Raji (cell line): Measurements from ENCODE around the gene LEKR1.

ENCODE experiments used
- POLR2A ChIP-seq: IDR thresholded peaks from 2 replicates; pipeline ENCODE4 v1.6.1; 2011; ENCODE audit warnings: low read depth, low read length, control low read depth; ENCODE audit not compliant: insufficient read depth

LEKR1 gene

DNA sequence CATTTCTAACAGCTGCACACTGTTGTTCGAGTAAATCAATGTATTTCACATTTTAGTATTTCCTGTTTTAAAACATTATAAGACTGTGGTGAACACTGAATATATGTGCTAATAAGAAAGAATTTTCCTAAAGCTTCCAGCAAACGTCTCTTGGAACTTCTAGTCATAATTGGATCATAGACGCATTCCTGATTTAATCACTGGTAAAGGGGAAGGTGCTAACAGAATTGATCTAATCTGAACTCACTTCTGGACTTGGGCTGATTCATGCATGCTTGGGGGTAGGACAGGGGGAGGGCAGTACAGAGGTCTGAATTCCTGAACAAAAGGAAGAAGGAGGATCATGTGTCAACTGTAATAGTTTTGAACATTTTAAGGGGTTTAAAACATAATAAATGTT lies 7.3 kb upstream of the LEKR1 start:
- no peak for TF ChIP-seq POLR2A

DNA sequence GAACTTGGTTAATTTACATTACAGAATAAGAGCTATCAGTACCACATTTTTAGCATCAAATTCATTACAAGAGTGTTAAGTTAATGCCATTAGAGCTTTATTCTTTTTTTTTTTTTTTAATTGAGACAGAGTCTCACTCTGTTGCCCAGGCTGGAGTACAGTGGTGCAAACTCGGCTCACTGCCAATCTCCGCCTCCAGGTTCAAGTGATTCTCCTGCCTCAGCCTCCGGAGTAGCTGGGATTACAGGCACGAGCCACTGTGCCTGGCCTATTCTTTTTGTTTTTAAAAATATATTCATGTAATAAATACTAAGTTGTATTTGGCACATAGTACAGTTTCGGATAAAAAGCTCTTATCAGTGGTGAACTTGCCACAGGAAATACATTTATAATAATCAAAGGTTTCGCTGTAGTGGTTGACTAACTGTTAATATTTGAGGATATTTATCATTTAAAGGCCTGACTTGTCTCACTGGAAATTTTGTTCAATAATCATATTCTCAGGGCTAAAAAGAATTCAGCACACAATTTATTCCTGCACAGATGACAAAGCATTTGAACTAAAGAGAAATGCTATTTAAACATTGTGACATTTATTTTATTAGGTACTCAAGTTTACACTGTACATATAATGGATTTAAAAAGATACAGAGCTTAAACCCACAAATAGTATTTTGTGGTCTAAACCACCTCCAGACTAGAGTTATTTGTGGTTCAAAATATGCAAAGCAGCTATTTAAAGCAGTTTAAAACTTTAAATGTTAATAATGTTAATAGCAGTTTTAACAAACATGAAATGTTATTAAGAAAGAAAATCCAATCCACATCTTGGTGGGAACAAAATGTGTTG lies 6.1 kb upstream of the LEKR1 start:
- TF ChIP-seq POLR2A = no peak

DNA sequence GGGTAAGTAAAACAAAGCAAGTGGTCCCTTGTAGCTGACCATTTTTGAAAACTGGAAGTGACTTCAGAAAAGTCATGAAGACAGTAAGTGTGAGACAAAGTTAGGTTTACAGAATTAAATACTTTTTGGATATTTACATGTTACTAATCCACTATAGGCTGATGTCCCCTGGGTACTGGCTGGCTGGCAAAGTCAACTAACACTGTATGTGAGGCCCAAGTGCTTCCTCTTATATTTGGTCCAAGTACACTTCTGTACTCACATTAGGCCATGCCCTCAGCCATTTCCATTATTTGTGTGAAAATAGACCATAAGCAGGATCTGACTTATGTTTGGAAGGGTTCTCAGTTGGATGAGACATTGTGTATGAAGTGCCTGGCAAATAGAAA lies 5.5 kb upstream of the LEKR1 start:
- TF ChIP-seq POLR2A = 0 out of 2 replicates have a peak, but pooled peaks have one; percentile 25

DNA sequence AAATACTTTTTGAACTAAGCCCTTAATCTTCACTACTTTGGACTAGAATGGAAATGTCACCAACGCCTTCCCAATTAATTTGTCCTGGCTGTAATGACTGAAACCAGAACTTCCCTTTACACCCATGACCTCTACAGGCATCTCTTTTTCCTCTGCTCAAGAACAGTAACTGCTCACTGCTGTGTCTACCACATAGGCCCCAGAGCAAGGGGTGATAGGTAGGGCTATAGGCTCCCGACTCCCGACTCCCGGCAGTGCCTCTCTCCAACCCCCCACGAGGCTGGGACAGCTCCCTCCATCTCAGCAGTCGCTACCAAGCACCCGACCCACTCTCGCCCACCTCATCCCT lies 384 bp upstream of the LEKR1 start:
- no peak; the same call in 1 of the 2 replicates for TF ChIP-seq POLR2A

DNA sequence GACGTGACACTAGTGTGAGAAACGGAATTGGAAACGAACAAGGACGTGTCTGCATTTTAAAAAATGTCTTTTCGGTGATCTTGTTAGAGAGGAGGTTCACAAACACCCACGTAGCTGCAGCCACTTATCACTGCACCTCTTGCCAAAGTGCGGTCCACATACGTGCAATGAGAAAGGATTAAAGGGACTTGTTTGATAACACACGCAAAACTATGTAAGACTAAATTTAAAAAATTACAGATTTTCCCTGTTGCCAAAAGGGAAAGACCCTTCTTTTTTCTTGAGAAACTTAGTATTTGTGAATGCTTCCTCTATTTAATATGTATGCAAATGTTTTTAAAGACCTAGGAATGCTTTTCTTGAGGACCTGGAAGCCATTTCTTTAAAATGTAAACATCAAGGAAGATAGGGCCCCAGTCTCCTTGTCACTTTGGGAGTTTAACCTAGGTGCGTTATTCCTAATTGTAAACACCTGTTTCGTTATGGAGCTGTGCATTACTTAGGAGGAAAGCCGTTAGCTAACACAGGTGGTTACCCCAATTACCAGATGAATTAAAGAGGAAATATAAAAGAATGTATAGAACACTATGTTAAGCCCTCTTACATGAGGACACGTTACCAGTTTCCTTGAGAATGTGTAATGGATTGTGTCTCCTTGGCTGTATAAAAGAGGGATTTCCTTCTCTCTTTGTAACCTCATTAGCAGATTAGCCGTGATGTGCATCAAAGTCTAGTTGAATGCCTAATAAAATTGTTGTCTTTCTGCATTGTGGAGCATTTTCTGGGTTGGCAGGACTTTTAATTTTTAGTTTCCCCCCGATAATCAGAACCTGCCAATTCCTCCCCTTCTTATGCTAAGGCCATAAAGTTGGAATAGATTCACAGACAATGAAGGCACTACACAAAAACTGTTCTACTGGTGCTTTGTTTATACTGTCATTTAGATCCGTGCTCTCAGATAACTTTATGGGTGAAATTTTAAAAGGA lies 1.0 kb downstream of the LEKR1 start:
- TF ChIP-seq POLR2A = no peak

DNA sequence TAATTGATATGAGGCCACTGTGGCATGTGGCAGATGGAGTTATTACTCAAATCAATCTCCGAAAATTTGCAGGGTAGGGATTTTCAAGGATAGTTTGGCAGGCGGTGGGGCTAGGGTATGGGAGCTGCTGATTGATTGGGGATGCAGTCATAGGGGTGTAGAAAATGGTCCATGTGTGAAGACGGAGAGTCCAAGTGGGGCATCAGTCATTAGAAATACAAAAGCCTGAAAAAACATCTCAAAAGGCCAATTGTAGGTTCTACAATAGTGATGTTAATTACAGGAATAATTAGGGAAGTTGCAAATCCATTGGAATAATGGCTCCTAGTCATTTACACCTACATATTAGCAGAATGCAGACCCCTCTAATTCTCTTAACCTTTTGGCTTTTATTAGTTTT lies 4.9 kb downstream of the LEKR1 start:
- TF ChIP-seq POLR2A = no peak

DNA sequence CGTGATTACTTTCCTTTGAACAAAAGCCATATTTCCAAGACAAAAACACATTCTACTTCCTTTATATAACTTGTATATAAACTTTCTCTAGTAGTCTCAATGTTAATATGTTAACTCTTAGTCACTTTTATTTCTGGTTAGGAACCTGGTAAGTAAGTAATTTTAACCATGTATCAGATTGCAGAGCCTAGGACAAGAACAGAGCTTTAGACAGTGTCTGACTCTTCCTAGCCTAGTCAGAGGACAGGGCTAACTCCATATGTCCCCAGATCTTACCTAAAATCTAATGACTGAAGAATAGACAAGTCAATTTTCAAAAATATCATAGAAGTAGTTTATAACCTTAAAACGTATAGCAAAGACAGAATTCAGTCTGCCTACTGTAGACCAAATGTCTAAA lies 8.3 kb downstream of the LEKR1 start:
- no peak for TF ChIP-seq POLR2A

DNA sequence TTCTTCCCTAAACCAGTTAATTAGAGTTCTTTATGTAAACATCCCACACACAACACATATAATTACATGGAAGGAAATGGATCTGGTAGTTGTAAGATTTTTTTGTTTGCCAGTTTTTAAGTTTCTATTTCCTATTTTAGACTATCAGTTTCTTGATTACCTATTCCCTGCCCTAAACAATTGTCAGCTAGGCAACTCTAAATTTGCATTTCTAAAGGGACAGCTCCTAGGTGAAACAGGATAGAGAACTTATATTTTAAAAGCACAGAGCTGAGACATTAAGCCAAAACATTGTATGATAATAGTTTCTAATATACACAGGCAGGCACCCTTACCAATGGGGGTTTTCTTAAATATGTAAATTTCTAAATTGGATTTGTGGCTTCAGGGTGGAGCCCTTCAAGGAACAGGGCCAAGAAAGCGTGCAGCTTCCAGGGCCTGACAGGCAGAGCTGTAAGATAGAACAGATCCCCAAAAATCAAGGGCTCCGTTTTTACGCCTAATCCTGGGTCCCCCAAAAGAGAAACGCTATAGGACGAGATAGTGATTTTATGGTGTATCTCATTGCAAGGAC lies 8.9 kb downstream of the LEKR1 start:
- no peak for TF ChIP-seq POLR2A

DNA sequence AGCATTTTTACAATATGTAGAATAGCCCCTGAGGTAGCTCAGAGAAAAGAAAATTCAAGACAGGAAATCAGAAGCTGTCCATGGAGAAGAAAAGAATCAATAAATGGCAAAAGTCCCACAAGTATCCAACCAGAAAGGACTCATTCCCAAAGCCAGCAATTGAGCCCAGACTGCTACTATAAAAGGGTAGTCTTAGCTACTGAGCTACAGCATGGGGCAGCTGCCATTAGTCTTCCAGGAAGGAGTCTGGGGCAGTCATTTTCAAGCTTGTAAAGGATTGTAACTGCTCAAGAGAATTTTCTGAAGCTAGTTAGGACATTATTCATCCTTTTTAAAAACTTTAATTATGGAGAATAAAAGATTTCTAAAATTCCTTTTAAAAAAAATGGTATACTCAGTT lies 10.5 kb downstream of the LEKR1 start:
- no peak for TF ChIP-seq POLR2A

DNA sequence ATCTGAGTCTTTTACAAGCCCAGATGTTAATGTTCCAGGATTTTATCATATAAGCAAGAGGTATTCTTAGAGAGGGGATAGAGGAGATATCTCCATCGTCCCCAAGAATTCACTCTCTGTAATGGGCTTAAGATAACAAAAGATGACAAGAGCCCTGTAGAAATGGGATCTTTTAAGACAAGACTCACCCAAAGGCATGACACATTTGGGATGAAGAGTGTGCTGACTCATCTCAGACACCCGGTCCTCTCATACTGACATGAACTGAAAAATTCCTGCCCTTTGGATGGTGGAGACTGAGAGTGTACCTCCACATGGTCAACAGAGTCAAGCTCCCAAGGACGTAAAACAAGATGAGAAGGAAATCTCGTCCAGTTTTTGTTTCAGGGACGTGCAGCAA lies 11.0 kb downstream of the LEKR1 start:
- TF ChIP-seq POLR2A = no peak

DNA sequence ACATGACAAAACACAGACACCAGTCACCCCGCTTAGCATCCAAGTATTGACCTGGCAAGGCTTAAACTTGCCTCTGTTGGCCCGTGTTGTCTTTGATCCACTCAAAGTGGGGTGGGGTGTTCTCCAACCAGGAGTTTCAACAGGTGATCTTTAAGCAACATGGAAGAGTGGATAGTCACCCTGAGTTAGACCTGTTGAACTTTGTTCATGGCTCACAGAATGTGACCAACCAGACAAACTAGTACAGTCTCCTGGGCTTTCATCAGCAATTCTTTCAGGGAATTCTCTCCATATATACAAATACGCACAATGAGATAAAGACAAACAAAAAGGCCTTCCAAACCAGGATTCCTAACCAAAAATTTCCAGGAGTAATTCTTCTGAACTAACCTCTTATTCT lies 11.9 kb downstream of the LEKR1 start:
- no peak for TF ChIP-seq POLR2A

DNA sequence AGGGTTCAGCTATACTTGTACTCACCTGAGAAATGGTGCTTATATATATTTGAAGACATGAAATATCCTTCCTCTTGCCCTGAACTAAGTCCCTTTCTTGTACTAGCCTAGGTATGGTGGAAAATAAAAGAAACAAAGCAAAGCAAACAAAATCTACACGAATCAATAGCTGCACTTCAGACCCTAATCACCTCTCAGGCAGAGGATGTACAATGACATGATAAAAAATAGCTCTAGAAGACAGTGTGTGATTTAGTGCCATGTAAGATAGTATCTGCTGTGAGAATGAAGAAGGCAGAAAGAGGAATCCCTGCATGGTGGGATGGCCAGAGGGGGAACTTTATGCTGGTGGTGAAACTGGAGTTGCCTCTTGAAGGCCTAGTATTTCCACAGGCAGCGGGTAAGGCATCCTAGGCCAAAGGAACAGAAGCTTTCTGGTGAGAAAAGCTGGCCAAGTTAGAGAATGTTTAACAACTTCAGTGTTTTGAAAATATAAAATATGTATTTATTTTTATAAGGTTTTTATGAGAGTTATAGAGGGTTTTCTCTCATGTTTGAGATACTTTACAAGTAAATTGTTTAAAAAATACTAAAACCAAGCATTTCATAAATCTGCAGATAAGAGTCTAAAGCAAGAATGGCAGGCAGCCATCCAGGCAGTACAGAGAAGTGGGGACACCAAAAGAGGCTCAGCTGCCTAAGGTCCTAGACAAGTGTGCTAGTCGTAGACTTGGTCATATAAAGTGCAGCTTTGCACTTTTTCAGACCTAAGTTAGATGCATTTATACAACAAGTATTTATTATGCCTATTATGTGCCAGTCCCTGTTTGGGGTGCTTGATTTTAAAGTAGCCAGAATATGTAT lies 14.9 kb downstream of the LEKR1 start:
- TF ChIP-seq POLR2A = no peak

DNA sequence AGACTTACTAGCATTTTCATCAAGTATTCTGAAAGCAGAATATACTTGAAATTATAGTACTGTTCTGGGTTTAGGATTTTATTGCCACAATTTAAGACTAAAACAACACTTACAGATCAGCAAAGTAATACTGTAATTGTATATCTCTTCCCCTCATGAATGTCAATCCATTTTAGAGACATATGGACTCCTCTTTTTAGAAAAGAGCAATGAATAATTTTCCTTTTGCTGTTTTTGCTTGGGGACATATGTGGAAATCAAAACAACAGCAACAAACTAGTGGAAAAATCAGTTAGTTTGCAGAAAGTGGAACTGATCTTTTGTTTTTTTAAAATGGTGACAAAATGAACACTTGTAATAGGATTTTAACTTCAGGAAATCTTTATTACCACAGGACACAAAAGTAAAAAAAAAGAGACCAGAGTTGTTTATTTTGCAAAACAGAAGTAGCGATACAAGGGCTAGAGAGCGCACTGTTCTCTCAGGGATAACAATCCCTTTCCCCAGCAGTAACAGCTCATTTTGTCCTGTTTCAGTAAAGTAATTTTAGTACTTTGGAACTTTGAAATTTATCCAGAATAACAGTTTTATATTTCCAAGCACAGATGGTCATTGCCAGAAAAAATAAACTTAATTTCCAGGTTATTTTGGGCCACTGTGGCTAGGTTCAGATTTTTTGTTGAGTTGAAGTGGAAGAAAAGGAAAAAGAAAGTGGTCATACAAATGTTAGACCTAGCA lies 17.1 kb downstream of the LEKR1 start:
- no peak for TF ChIP-seq POLR2A
